TTC549 (cell line): ENCODE data around the gene HBZ.
"Not testable (repeated sequence)": the region's sequence is repeated elsewhere in the genome, so short reads cannot be mapped to it uniquely, and the experiment has no call there.

Source experiments
- FAIRE-seq: peaks from 2 replicates; lab custom pipeline; 2012; peaks lifted over from hg19 to GRCh38; lab: Jason Lieb, UNC

The HBZ gene

GRCh38 chr16:152141-153128 lies at the start of gene HBZ:
TSS of gene HBZ (plus strand) at chr16:152644. CDS start at chr16:152910, 266 bp downstream.
- no peak for FAIRE-seq

GRCh38 chr16:104355-104754 lies 48.1 kb upstream of the HBZ start:
- FAIRE-seq, result no peak

- FAIRE-seq, result no peak
Observed at GRCh38 chr16:104928-105327, 47.5 kb upstream of the HBZ start.

- FAIRE-seq, result no peak
Observed at GRCh38 chr16:105521-105920, 46.9 kb upstream of the HBZ start.

GRCh38 chr16:106623-107324 lies 45.7 kb upstream of the HBZ start:
- FAIRE-seq, result peak; percentile 62

GRCh38 chr16:112153-112840 lies 40.1 kb upstream of the HBZ start:
- FAIRE-seq, result no peak

- FAIRE-seq, result no peak
Observed at GRCh38 chr16:114327-114726, 38.1 kb upstream of the HBZ start.

GRCh38 chr16:116015-116414 lies 36.4 kb upstream of the HBZ start:
- FAIRE-seq, result no peak

- FAIRE-seq, result no peak
Observed at GRCh38 chr16:117379-118365, 34.8 kb upstream of the HBZ start.

- FAIRE-seq, result no peak
Observed at GRCh38 chr16:118857-119256, 33.6 kb upstream of the HBZ start.

GRCh38 chr16:119295-119694 lies 33.1 kb upstream of the HBZ start:
- FAIRE-seq, result no peak

- FAIRE-seq, result no peak
Observed at GRCh38 chr16:119835-120491, 32.5 kb upstream of the HBZ start.

GRCh38 chr16:120756-121155 lies 31.7 kb upstream of the HBZ start:
- no peak for FAIRE-seq

- FAIRE-seq, result no peak
Observed at GRCh38 chr16:122361-122760, 30.1 kb upstream of the HBZ start.

- not testable (repeated sequence) for FAIRE-seq
Observed at GRCh38 chr16:123558-124350, 28.7 kb upstream of the HBZ start.

- FAIRE-seq, result no peak
Observed at GRCh38 chr16:125011-125410, 27.4 kb upstream of the HBZ start.

- FAIRE-seq, result no peak
Observed at GRCh38 chr16:129075-129474, 23.4 kb upstream of the HBZ start.

GRCh38 chr16:130533-131173 lies 21.8 kb upstream of the HBZ start:
- FAIRE-seq, result no peak

GRCh38 chr16:132120-132519 lies 20.3 kb upstream of the HBZ start:
- FAIRE-seq, result no peak

GRCh38 chr16:133716-134115 lies 18.7 kb upstream of the HBZ start:
- no peak for FAIRE-seq
